HepG2 (cell line): ENCODE measurements around the gene PTPA. TPM values are rescaled to one million over a fixed set of nuclear protein-coding genes. Genes with fewer than 3 reads are reported as not detected.

Source experiments
- BRF2 ChIP-seq: sonication (generic); formaldehyde crosslinking; IDR thresholded peaks from 2 replicates; pipeline ENCODE4 v1.8.1; 2022; ENCODE audit warnings: mild to moderate bottlenecking, missing genetic modification reagents
- ERF ChIP-seq: IDR thresholded peaks from 2 replicates; pipeline ENCODE4 v1.6.1; 2018; ENCODE audit warnings: missing biosample characterization, missing genetic modification reagents
- FOXJ3 ChIP-seq: sonication (generic); formaldehyde crosslinking; IDR thresholded peaks from 2 replicates; pipeline ENCODE4 v1.4.0; 2020; ENCODE audit warnings: missing genetic modification reagents, mild to moderate bottlenecking, borderline replicate concordance
- FOXP1 ChIP-seq, 2 experiments: fragments of 450-650 bp in 1 of 2; IDR thresholded peaks; 2 replicates each; pipeline ENCODE4 v1.6.1; 2017 to 2018; ENCODE audit warnings: antibody characterized with exemption in 1 of 2
- HDAC6 ChIP-seq: fragments of 200-600 bp; sonication (generic); IDR thresholded peaks from 2 replicates; pipeline ENCODE4 v1.7.0; 2017; ENCODE audit warnings: mild to moderate bottlenecking, antibody characterized with exemption, low read length, low read depth
- HES4 ChIP-seq: sonication (generic); formaldehyde crosslinking; IDR thresholded peaks from 2 replicates; pipeline ENCODE4 v1.9.0; 2021; ENCODE audit warnings: mild to moderate bottlenecking, missing genetic modification reagents, borderline replicate concordance
- HINFP ChIP-seq: sonication (generic); formaldehyde crosslinking; IDR thresholded peaks from 2 replicates; pipeline ENCODE4 v1.4.0; 2020; ENCODE audit warnings: low read depth, mild to moderate bottlenecking, missing genetic modification reagents
- HIVEP1 ChIP-seq: sonication (generic); formaldehyde crosslinking; IDR thresholded peaks from 2 replicates; pipeline ENCODE4 v1.4.0; 2020; ENCODE audit warnings: mild to moderate bottlenecking, missing genetic modification reagents
- IKZF1 ChIP-seq: fragments of 450-650 bp; IDR thresholded peaks from 2 replicates; pipeline ENCODE4 v1.7.1; 2016
- KLF16 ChIP-seq, 2 experiments: sonication (generic) in 1 of 2; formaldehyde crosslinking in 1 of 2; IDR thresholded peaks; 2 replicates each; pipeline versions ENCODE4 v1.6.1 to v1.8.0; 2016 to 2023; ENCODE audit warnings: missing genetic modification reagents in 2 of 2, missing compliant biosample characterization in 1 of 2
- NPAS2 ChIP-seq: sonication (generic); formaldehyde crosslinking; IDR thresholded peaks from 2 replicates; pipeline ENCODE4 v1.8.0; 2022; ENCODE audit warnings: mild to moderate bottlenecking, missing genetic modification reagents, borderline replicate concordance
- PCBP2 ChIP-seq: fragments of 200-400 bp; formaldehyde crosslinking; optimal IDR thresholded peaks from 2 replicates; pipeline ENCODE3; 2018; ENCODE audit warnings: low read length, low read depth; ENCODE audit not compliant: poor library complexity, severe bottlenecking
- POLR2G ChIP-seq: fragments of 200-400 bp; formaldehyde crosslinking; IDR thresholded peaks from 2 replicates; pipeline ENCODE4 v1.6.1; 2018; ENCODE audit warnings: mild to moderate bottlenecking, low read depth, low read length, moderate library complexity
- REST ChIP-seq, 2 experiments: IDR thresholded peaks; 2 replicates each; pipeline ENCODE4 v1.6.1; 2011 to 2012; ENCODE audit warnings: low read length in 2 of 2, borderline replicate concordance in 1 of 2, low read depth in 1 of 2, mild to moderate bottlenecking in 1 of 2, moderate library complexity in 1 of 2
- ZBTB34 ChIP-seq: sonication (generic); formaldehyde crosslinking; IDR thresholded peaks from 2 replicates; pipeline ENCODE4 v1.8.0; 2022; ENCODE audit warnings: mild to moderate bottlenecking, missing genetic modification reagents
- ZBTB42 ChIP-seq: sonication (generic); formaldehyde crosslinking; IDR thresholded peaks from 2 replicates; pipeline ENCODE4 v1.5.0; 2020; ENCODE audit warnings: mild to moderate bottlenecking, missing genetic modification reagents
- ZNF770 ChIP-seq: sonication (generic); formaldehyde crosslinking; IDR thresholded peaks from 2 replicates; pipeline ENCODE4 v1.5.0; 2020; ENCODE audit warnings: mild to moderate bottlenecking, missing genetic modification reagents
- ZNF839 ChIP-seq: sonication (generic); formaldehyde crosslinking; IDR thresholded peaks from 2 replicates; pipeline ENCODE4 v1.4.0; 2020; ENCODE audit warnings: missing genetic modification reagents, mild to moderate bottlenecking, borderline replicate concordance
- polyA plus RNA-seq, 8 experiments: library from polyadenylated mRNA; depleted of rRNA in 3 of 8; stranded (reverse) in 7 of 8; unstranded in 1 of 8; fragments of >200 nt; fragmentation: Illumina TruSeq in 4 of 8; extraction: Trizol in 4 of 8; gene quantifications; 2 replicates each; pipeline versions ENCODE4 v1.2.1 to v1.2.3, GENCODE V29; 2011 to 2016; ENCODE audit warnings: low read depth in 4 of 8, missing spikeins in 1 of 8, mixed read lengths in 1 of 8; ENCODE audit not compliant: insufficient read depth in 1 of 8
- total RNA-seq, 5 experiments: library from RNA; depleted of rRNA; stranded (reverse); fragments of >200 nt; fragmentation: Illumina TruSeq; extraction: Trizol; gene quantifications; 2 replicates each; pipeline ENCODE4 v1.2.3, GENCODE V29; 2016; ENCODE audit warnings: low read depth in 1 of 5

PTPA gene
- total and polyA plus RNA-seq, 2 of the 13 experiments (the other 11 are each of a cell fraction or from before 2014, with no cell fraction given) = 79.3 to 105 TPM

GRCh38 chr9:129109952-129110739 is 1.1 kb upstream of the PTPA start (continued):
- TF ChIP-seq FOXP1 (IDR thresholded peaks at IDR 0.05) (no peak), FOXP1 (CRISPR knock-in tag; IDR thresholded peaks at IDR 0.05) (no peak), HINFP (CRISPR knock-in tag) (no peak; the same call in 1 of the 2 replicates), ERF (peak; percentile 63; the same call in 1 of the 2 replicates), HDAC6 (no peak), POLR2G (peak; percentile 61; the same call in 1 of the 2 replicates), ZNF770 (CRISPR knock-in tag) (peak; percentile 1; the same call in 1 of the 2 replicates), ZBTB34 (no peak), KLF16 (CRISPR knock-in tag; IDR thresholded peaks at IDR 0.05) (peak in 1 of 2 experiments; percentile 60; a peak in 1 of 4 replicates), BRF2 (CRISPR knock-in tag) (no peak), HIVEP1 (CRISPR knock-in tag) (peak; percentile 27; the same call in 1 of the 2 replicates), PCBP2 (no peak), HES4 (CRISPR knock-in tag) (peak; percentile 22; the same call in 1 of the 2 replicates), FOXJ3 (CRISPR knock-in tag) (no peak), REST (IDR thresholded peaks at IDR 0.05; ENCODE audit: borderline replicate concordance in 1 of 2, low read depth in 1 of 2, low read length in 2 of 2) (0 out of 4 replicates have a peak, but pooled peaks of 1 of the 2 experiments have one; percentile 33), ZNF839 (CRISPR knock-in tag) (no peak), NPAS2 (CRISPR knock-in tag) (no peak), IKZF1 (no peak), ZBTB42 (CRISPR knock-in tag) (no peak)
